Stimulated activated CD4-positive, alpha-beta T cell treated with anti-CD3 and anti-CD28 coated beads, Interleukin-1b, Interleukin-23, amount 100 ng/mL, for 48 hours (primary cell): ENCODE data around the gene ANKRD52.

Experiments
- DNase-seq: peaks from one replicate; pipeline ENCODE4 v3.0.0-alpha.2; 2020

The ANKRD52 gene

GRCh38 chr12:56236985-56237384, 21.2 kb downstream of the ANKRD52 start:
- DNase-seq = no peak

GRCh38 chr12:56236091-56236490, 22.1 kb downstream of the ANKRD52 start:
- DNase-seq = no peak

GRCh38 chr12:56234746-56235436, 23.3 kb downstream of the ANKRD52 start:
- no peak for DNase-seq

GRCh38 chr12:56231184-56231582, 27.0 kb downstream of the ANKRD52 start:
- no peak for DNase-seq

GRCh38 chr12:56230432-56231183, 27.6 kb downstream of the ANKRD52 start:
- no peak for DNase-seq

GRCh38 chr12:56229916-56230431, 28.2 kb downstream of the ANKRD52 start, which contains the start of gene SLC39A5:
Gene SLC39A5 (plus strand): TSS chr12:56230051. CDS start chr12:56231275, 1,224 bp downstream.
- no peak for DNase-seq

- no peak for DNase-seq
Measured at GRCh38 chr12:56229082-56229481, 29.1 kb downstream of the ANKRD52 start.

GRCh38 chr12:56224954-56225353, 33.2 kb downstream of the ANKRD52 start:
- no peak for DNase-seq

- peak; percentile 95 for DNase-seq
Measured at GRCh38 chr12:56224102-56224701, 34.0 kb downstream of the ANKRD52 start, which contains the start of gene NABP2. Gene NABP2 (plus strand): TSS chr12:56224342. CDS start chr12:56224857, 515 bp downstream.

- DNase-seq = no peak
Measured at GRCh38 chr12:56223571-56224101, 34.5 kb downstream of the ANKRD52 start.

GRCh38 chr12:56222531-56222895, 35.7 kb downstream of the ANKRD52 start:
- no peak for DNase-seq

- peak; percentile 90 for DNase-seq
Measured at GRCh38 chr12:56221757-56222530, 36.2 kb downstream of the ANKRD52 start, which contains the start of gene RNF41. Gene RNF41 (minus strand): TSS chr12:56221922. CDS start chr12:56214047, 7,875 bp downstream.

- no peak for DNase-seq
Measured at GRCh38 chr12:56221232-56221756, 36.9 kb downstream of the ANKRD52 start.

GRCh38 chr12:56220611-56221231, 37.5 kb downstream of the ANKRD52 start:
- DNase-seq = no peak

- DNase-seq = no peak
Measured at GRCh38 chr12:56219840-56220239, 38.3 kb downstream of the ANKRD52 start.

GRCh38 chr12:56216461-56216860, 41.7 kb downstream of the ANKRD52 start:
- DNase-seq = no peak

GRCh38 chr12:56213878-56214277, 44.3 kb downstream of the ANKRD52 start:
- DNase-seq = no peak

- peak; percentile 58 for DNase-seq
Measured at GRCh38 chr12:56212361-56212760, 45.8 kb downstream of the ANKRD52 start.

- DNase-seq = no peak
Measured at GRCh38 chr12:56208006-56208405, 50.2 kb downstream of the ANKRD52 start.

GRCh38 chr12:56206452-56207166, 51.6 kb downstream of the ANKRD52 start:
- peak; percentile 40 for DNase-seq

- no peak for DNase-seq
Measured at GRCh38 chr12:56205445-56205844, 52.7 kb downstream of the ANKRD52 start.
